NB4 (cell line): ENCODE data around the gene TGFA.

ENCODE experiments used
- DNase-seq: peaks from one replicate; pipeline ENCODE4 v3.0.0; 2010; ENCODE audit warnings: low read depth
- H3K4me3 ChIP-seq: one replicate; pipeline ENCODE4 v1.5.1; 2011; ENCODE audit warnings: mild to moderate bottlenecking, low read depth, low read length, moderate library complexity
- CTCF ChIP-seq: IDR thresholded peaks from one replicate; pipeline ENCODE4 v1.5.1; 2012; ENCODE audit warnings: low read depth, low read length
- MAX ChIP-seq: IDR thresholded peaks from 2 replicates; pipeline ENCODE4 v1.6.1; 2011; ENCODE audit warnings: low read depth, low read length
- MYC ChIP-seq: IDR thresholded peaks from 2 replicates; pipeline ENCODE4 v1.6.1; 2011; ENCODE audit warnings: low read depth, low read length
- POLR2A ChIP-seq: IDR thresholded peaks from 2 replicates; pipeline ENCODE4 v1.6.1; 2011; ENCODE audit warnings: mild to moderate bottlenecking; ENCODE audit not compliant: insufficient read length; ENCODE audit errors: extremely low read depth

TGFA gene

GRCh38 chr2:70417011-70417410 is 136.6 kb downstream of the TGFA start:
- no peak overlapping the region for H3K4me3 ChIP-seq
- TF ChIP-seq POLR2A (no peak), CTCF (no peak), MYC (no peak), MAX (no peak)
- no peak for DNase-seq

- DNase-seq = no peak
- TF ChIP-seq MAX = no peak
- TF ChIP-seq CTCF = no peak
- no peak for TF ChIP-seq MYC
- no peak for TF ChIP-seq POLR2A
Measured at GRCh38 chr2:70412294-70413070, 141.1 kb downstream of the TGFA start.

DNA sequence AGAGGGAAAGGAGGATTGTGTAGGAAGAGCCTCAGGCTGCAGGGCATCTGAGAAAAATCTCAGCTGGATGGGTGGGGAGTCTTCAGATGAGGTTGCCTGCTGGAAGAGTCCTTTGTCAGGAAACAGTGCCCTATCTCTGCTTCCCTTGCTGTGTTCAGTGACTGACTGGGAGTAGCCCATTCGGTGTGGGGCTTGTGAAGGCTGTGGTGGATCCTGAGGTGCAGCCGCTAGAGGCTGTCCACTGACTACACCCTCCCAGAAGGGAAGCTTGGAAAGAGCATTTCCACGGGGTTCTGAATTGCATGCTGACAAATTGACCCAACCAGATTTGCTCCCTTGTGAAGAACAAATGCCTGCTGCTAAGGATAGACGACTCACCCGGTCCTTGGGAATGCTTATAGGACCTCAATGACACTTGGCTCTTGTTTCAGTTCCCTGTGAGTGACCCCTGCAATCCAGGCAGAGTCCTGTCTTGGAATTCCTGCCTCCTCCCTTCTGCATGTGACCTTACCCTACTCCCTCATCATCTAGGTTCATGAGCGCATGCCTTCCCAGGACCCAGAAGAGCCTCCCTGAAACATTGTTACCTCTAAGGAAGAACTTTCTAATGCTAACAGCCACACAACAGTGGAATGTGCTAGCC is 142.0 kb downstream of the TGFA start:
- no peak for TF ChIP-seq MAX
- no peak for TF ChIP-seq CTCF
- TF ChIP-seq MYC = no peak
- no peak for TF ChIP-seq POLR2A
- H3K4me3 ChIP-seq = no peak overlapping the region
- no peak for DNase-seq

More at GRCh38 chr2:70412294-70413070, 141.1 kb downstream of the TGFA start:
- no peak overlapping the region for H3K4me3 ChIP-seq

DNA sequence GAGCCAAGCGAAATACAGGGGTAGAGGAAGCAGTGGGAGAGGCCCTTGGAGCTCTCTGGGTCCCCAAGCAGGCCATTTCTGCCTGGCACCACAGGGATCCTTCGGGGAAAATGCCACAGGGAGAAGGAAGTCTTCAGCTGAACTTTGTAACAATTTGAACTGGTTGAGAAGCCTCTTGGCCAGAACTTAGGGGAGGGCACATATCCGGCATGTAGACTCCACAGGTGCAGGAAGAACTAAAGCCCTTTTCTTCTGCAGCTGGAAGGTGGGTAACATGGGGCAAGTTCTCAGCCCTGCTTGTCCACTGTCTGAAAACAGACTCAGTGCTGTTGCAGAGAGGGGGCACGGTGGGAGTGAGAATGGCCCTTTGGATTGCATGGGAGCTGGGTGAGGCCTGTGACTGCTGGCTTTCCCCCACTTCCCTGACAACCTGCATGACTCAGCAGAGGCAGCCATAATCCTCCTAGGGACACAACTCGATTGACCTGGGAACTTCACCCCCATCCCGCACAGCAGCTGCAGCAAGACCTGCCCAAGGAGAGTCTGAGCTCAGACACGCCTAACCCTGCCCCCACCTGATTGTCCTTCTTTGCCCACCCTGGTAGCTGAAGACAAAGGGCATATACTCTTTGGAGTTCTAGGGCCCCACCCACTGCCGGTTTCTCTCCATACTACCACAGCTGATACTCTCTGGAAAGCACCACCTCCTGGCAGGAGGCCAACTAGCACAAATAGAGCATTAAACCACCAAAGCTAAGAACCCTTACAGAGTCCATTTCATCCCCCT is 150.2 kb downstream of the TGFA start:
- no peak for DNase-seq
- TF ChIP-seq POLR2A (no peak), CTCF (no peak), MAX (no peak), MYC (no peak)
- no peak overlapping the region for H3K4me3 ChIP-seq

GRCh38 chr2:70400539-70400938 is 153.1 kb downstream of the TGFA start:
- DNase-seq = no peak
- TF ChIP-seq POLR2A (no peak), CTCF (no peak), MYC (no peak), MAX (no peak)
- no peak overlapping the region for H3K4me3 ChIP-seq
